Hematopoietic multipotent progenitor cell treated with erythropoietin and hydrocortisone succinate and interleukin-3 and kit ligand, for 17 days (in vitro differentiated cells): ENCODE results near the gene DNAH3.

Source experiments
- DNase-seq: peaks from one replicate; pipeline ENCODE4 v3.0.0-alpha.2; 2015; ENCODE audit warnings: low spot score

Gene DNAH3

GRCh38 chr16:20906341-20907255 lies 244.0 kb downstream of the DNAH3 start:
- no peak for DNase-seq

GRCh38 chr16:20905576-20905975 lies 245.1 kb downstream of the DNAH3 start:
- DNase-seq, result no peak

- DNase-seq, result no peak
Observed at GRCh38 chr16:20904507-20905081, 246.1 kb downstream of the DNAH3 start.

- DNase-seq, result no peak
Observed at GRCh38 chr16:20903899-20904506, 246.6 kb downstream of the DNAH3 start.

DNA sequence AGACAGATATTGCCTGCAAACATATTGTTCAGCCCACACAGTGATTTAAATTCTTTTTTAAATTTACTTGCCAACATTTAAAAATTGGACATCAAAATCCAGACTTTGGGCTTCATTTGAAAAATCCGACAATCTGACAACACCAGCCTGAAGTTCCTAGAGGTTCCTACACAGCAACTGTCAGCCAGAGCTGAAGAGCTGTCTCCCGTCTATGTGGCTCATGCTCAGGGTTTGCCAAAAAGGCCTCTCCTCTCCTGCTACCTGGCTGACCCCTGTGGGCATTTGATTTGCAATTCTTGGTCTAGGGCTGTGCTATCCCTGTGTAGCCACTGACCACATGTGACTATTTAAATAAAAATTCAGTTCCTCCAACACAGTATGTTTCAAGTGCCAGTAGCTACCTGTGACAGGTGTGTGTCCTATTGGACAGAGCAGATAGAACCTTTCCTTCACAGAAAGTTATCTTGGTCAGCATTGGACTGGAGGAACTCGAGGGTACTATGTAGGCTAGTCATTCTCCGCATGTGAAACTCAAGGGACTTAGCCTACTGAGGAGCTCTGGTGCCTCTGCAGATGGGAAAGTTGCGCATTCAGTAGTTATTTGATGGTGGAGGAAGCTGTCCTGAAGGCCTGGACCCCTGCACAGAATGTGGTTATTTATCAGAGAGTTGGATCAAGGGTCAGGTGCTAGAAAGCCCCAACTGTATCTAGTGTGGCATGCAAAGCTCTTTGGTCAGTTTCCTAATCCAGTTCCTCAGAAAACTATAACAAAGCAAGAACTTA lies 247.3 kb downstream of the DNAH3 start:
- no peak for DNase-seq

GRCh38 chr16:20902426-20902825 lies 248.2 kb downstream of the DNAH3 start:
- no peak for DNase-seq

GRCh38 chr16:20901436-20902112 lies 249.1 kb downstream of the DNAH3 start:
- DNase-seq, result no peak

- no peak for DNase-seq
Observed at GRCh38 chr16:20901068-20901435, 249.6 kb downstream of the DNAH3 start.

- peak; percentile 86 for DNase-seq
Observed at GRCh38 chr16:20900299-20901067, 250.2 kb downstream of the DNAH3 start, which contains the start of the genes DCUN1D3 and LYRM1. Gene DCUN1D3, minus strand, starts transcription at chr16:20900358. Its CDS starts 37,820 bp downstream, at chr16:20862538. Gene LYRM1, plus strand, starts transcription at chr16:20900771. Its CDS starts 14,785 bp downstream, at chr16:20915556.

DNA sequence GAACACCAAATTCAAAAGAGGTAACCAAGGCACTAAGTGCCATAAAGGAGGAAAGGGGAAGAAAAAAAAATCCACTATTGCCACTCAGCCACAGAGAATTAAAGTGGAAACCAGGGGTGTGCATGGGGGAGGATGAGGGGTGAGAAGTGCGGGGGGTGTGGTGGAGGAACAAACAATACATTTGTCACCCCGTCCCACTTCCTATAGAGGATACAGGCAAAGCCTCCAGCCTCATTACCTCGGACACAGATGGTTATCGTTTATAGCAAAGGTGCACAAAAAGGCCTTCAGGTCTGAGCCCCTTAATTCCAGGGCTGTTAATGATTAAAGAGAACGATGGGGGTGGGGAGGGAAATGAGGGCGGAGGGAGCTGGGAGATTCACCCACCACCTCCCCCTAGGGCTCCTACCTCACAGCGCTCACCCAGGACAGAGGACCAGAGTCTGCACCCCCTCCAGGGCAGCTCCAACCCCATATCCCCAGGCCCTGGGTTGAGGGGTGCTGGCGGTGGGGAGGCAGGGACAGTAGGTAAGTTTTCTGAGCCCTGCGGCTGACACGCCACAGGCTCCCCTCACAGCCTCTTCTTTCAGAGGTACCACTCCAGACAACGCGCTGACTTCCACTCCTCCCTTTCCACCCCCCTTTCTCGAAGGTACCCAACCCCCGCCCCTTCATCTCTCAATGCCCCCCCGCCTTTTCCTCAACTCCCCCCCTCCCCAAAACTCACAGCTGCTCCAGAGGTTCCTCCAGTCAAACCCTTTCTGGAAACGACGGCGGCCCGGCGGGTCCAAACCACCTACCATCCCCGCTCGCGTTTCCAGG lies 251.0 kb downstream of the DNAH3 start:
- no peak for DNase-seq

GRCh38 chr16:20899071-20899470 lies 251.6 kb downstream of the DNAH3 start:
- DNase-seq, result no peak

GRCh38 chr16:20897922-20898321 lies 252.7 kb downstream of the DNAH3 start:
- no peak for DNase-seq

DNA sequence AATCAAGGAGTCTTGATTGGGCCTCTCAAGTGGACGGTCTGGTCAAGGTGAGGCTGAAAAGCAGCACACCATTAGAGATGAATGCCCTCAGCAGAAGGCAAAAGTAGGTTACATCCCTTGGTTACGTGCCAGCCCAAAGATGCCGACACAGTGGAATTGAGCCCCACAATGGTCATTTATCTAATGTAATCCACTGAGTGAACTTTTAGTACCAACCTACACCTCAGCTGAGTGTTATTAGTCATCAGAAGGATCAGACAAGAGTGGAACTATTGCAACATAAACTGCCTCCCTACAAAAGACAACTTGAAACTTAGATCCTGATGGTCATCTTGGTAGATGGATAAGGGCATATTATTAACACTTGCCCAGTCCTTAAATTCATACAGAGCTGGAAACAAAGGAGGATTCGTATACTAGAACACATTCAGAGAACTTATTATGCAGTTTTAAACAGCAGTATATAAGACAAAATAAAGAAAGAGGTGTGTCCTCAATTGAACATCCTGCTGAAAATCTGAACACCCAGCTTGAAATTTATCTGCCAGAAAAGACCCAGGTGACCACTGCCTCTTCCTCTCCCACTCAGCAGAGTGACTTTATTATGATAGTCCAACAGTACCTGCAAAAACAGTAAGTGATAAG lies 253.3 kb downstream of the DNAH3 start:
- no peak for DNase-seq

DNA sequence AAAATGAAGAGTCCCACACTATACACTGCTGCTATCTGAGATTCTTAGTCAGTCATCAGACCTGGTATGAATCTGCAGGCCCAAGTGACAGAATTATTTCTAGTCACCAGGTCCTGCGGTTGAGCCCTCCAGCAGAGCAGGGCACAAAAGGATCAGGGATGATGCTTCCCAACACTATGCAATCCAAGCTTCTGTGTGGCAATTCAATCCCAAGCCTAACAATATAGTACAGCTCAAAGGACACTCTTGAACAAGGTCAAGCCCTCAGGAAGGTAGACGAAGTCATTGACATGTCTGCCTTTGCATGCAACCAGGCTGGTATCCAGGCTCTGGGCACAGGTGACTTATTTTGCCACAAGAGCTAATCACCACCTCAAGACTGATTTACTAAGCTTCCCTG lies 256.3 kb downstream of the DNAH3 start:
- no peak for DNase-seq

DNA sequence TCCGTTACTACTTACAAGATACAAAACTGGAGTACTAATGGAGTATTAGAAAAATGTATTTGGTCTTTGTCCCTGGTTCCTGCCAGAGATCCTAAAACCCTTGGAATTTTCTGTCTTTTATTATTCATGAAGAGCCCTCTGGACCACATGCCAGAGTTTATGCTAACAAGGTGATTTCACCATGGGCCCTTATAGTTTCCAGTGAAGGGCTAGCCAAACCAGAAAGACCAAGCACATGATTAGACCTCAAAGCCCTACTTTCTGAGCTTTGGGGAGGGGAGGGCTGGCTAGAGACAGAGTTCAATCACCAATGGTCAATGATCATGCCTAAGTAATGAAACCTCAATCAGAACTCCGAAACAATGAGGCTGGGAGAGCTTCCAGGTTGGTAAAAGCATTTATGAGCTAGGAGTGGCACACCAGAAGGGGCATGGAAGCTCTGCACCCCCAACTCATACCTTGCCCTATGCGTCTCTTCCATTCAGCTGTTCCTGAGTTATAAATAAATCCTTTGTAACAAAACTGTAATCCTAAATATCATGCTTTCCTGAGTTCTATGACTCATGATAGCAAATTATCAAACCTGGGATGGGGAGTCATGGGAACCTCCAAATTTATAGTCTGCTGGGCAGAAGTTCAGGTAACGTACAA lies 260.9 kb downstream of the DNAH3 start:
- DNase-seq, result no peak

GRCh38 chr16:20887207-20887606 lies 263.4 kb downstream of the DNAH3 start:
- no peak for DNase-seq

- no peak for DNase-seq
Observed at GRCh38 chr16:20886320-20886719, 264.3 kb downstream of the DNAH3 start.

GRCh38 chr16:20884240-20884556 lies 266.4 kb downstream of the DNAH3 start:
- no peak for DNase-seq
